ENCODE results near the gene CDH8. TPM values are rescaled to one million over a fixed set of nuclear protein-coding genes. Genes with fewer than 3 reads are reported as not detected.

The CDH8 gene
- total and polyA plus RNA-seq, 4 donors, result 0.09 TPM; not detected in 3

DNA sequence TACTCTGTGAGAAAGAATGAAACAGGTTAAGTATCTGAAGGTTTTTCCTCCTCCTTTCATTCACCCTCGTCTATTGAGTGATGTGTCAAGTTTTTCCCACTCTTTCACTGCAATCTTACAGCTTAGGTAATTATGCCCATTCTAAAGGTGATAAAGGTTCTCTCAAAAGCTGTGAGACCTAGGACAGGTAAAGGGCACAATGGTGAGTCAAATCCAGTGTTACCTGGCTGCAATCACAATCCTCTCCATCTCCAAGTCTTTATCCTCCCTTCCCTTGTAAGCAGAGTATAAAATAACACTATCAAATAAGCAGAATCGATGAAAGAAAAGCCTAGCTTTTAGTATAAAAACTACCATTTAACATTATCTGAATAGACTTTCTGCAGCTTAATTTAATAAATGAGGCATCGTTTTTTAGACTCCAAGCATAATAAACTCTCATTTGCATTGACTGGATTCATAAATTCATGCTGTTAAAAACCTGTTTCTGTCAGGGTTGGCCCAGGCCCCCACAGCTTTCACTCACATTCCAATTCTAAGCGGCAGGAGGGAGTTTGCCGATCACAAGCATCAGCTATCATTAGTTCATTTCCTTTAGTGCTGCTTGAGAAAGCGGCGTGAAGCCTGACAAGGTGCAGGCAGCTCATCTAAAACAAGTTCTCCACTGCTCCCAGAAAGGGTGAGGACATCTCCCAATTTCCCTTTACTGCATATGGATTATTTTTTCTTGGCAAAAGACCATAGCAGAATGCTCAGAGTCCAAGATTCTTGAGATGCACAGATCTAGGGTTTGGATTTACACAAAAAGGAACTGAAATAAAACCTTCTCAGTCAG is 67.8 kb downstream of the CDH8 start:
- no peak for DNase-seq (ENCODE audit: low spot score)
- TF ChIP-seq, protein P1, sequence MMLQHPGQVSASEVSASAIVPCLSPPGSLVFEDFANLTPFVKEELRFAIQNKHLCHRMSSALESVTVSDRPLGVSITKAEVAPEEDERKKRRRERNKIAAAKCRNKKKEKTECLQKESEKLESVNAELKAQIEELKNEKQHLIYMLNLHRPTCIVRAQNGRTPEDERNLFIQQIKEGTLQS (IDR thresholded peaks at IDR 0.05), result no peak
- TF ChIP-seq JUND (IDR thresholded peaks at IDR 0.05) (no peak), GABPA (IDR thresholded peaks at IDR 0.05 in 1 of 2, conservative IDR thresholded peaks at IDR 0.05 in 1 of 2) (no peak), HNF4A (conservative IDR thresholded peaks at IDR 0.05) (no peak), SP1 (IDR thresholded peaks at IDR 0.05) (no peak), FOXA1 (IDR thresholded peaks at IDR 0.05) (no peak), NR2F2 (IDR thresholded peaks at IDR 0.05) (no peak), FOXA2 (IDR thresholded peaks at IDR 0.05) (no peak)
- Histone ChIP-seq H3K27ac (ENCODE audit: low read depth in 1 of 2, low read length in 2 of 2) (no peak overlapping the region), H3K9ac (ENCODE audit: low read depth in 1 of 2, low read length in 2 of 2) (no peak overlapping the region), H3K27me3 (ENCODE audit: control insufficient read depth in 4 of 4, insufficient read depth in 4 of 4, low read length in 3 of 4) (peaks cover 0 to 3% (median 0%) of the 10 kb centered on the region in 4 donors), H3K9me3 (ENCODE audit: control insufficient read depth in 4 of 4, low read length in 3 of 4) (no peaks in the 10 kb centered on the region), H3K4me1 (ENCODE audit: control insufficient read depth in 4 of 4, insufficient read depth in 4 of 4, low read length in 3 of 4) (no peaks in the 10 kb centered on the region), H3K36me3 (ENCODE audit: control insufficient read depth in 4 of 4, insufficient read depth in 3 of 4, low read depth in 1 of 4, low read length in 3 of 4) (no peaks in the 10 kb centered on the region), H3K4me3 (ENCODE audit: low read depth in 1 of 3, low read length in 3 of 3) (no peak overlapping the region)
- 37% methylated on average over 7 of the region's 7 CpGs for WGBS

DNA sequence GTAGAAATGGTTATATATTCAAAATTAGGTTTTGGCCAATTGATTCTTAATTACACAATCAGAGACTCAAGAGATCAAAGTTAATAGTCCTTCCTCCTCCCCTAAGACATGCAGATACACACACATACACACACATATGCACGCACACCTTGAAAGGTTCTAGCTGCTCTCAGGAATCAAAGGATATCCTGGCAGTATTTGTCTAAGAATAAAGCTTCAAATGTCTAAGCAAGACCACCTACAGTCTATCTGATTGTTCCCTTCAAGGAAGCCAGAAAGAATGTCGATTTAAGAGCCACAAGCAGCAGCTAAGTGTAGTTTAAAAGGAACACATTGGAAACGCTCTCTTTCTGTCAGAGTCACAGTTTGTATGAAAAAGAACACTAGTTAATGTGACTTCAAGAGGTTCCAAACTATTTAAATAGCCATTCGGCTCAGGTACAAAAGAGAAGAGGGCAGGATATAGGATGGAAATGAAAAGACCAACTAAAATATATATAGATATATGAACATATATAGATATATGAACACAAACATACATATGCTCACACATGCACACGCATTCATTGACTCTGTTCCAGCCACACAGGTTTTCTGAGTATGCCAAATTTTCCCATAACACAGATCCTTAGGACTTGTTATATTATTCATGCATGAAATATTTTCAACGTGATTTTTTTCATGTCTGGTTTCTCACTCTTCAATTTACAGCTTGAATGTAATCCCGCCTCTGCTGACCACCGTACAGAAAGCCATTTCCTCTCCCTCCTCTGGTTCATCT is 79.0 kb downstream of the CDH8 start:
- H3K27ac ChIP-seq (ENCODE audit: low read depth in 1 of 2, low read length in 2 of 2), result no peak overlapping the region
- H3K4me3 ChIP-seq (ENCODE audit: low read depth in 1 of 3, low read length in 3 of 3), result no peak overlapping the region
- WGBS, result 43% methylated on average over 8 of the region's 8 CpGs

More for the DNA sequence above, 79.0 kb downstream of the CDH8 start:
- Histone ChIP-seq H3K4me1 (ENCODE audit: control insufficient read depth in 4 of 4, insufficient read depth in 4 of 4, low read length in 3 of 4) (no peaks in the 10 kb centered on the region), H3K9ac (ENCODE audit: low read depth in 1 of 2, low read length in 2 of 2) (no peak overlapping the region), H3K36me3 (ENCODE audit: control insufficient read depth in 4 of 4, insufficient read depth in 3 of 4, low read depth in 1 of 4, low read length in 3 of 4) (no peaks in the 10 kb centered on the region), H3K27me3 (ENCODE audit: control insufficient read depth in 4 of 4, insufficient read depth in 4 of 4, low read length in 3 of 4) (no peaks in the 10 kb centered on the region), H3K9me3 (ENCODE audit: control insufficient read depth in 4 of 4, low read length in 3 of 4) (no peaks in the 10 kb centered on the region)
- no peak for TF ChIP-seq YY1 (IDR thresholded peaks at IDR 0.05)
- TF ChIP-seq, protein P1 (IDR thresholded peaks at IDR 0.05), result no peak
- TF ChIP-seq NR2F2 (IDR thresholded peaks at IDR 0.05), result no peak
- TF ChIP-seq EGR1 (IDR thresholded peaks at IDR 0.05; ENCODE audit: low read depth in 2 of 2), result no peak
- no peak for TF ChIP-seq JUND (IDR thresholded peaks at IDR 0.05)
- TF ChIP-seq RAD21 (IDR thresholded peaks at IDR 0.05), result no peak
- no peak for TF ChIP-seq SP1 (IDR thresholded peaks at IDR 0.05)
- TF ChIP-seq, protein P2, sequence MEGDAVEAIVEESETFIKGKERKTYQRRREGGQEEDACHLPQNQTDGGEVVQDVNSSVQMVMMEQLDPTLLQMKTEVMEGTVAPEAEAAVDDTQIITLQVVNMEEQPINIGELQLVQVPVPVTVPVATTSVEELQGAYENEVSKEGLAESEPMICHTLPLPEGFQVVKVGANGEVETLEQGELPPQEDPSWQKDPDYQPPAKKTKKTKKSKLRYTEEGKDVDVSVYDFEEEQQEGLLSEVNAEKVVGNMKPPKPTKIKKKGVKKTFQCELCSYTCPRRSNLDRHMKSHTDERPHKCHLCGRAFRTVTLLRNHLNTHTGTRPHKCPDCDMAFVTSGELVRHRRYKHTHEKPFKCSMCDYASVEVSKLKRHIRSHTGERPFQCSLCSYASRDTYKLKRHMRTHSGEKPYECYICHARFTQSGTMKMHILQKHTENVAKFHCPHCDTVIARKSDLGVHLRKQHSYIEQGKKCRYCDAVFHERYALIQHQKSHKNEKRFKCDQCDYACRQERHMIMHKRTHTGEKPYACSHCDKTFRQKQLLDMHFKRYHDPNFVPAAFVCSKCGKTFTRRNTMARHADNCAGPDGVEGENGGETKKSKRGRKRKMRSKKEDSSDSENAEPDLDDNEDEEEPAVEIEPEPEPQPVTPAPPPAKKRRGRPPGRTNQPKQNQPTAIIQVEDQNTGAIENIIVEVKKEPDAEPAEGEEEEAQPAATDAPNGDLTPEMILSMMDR (IDR thresholded peaks at IDR 0.05; ENCODE audit: low read depth, low read length, missing input control), result no peak
- TF ChIP-seq HNF4G (IDR thresholded peaks at IDR 0.05), result no peak
- no peak for TF ChIP-seq FOXA1 (IDR thresholded peaks at IDR 0.05)
- TF ChIP-seq, protein P3, sequence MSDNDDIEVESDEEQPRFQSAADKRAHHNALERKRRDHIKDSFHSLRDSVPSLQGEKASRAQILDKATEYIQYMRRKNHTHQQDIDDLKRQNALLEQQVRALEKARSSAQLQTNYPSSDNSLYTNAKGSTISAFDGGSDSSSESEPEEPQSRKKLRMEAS (IDR thresholded peaks at IDR 0.05), result no peak
- TF ChIP-seq FOXA2 (IDR thresholded peaks at IDR 0.05), result no peak
- TF ChIP-seq HNF4A (conservative IDR thresholded peaks at IDR 0.05), result no peak
- TF ChIP-seq, protein P4, sequence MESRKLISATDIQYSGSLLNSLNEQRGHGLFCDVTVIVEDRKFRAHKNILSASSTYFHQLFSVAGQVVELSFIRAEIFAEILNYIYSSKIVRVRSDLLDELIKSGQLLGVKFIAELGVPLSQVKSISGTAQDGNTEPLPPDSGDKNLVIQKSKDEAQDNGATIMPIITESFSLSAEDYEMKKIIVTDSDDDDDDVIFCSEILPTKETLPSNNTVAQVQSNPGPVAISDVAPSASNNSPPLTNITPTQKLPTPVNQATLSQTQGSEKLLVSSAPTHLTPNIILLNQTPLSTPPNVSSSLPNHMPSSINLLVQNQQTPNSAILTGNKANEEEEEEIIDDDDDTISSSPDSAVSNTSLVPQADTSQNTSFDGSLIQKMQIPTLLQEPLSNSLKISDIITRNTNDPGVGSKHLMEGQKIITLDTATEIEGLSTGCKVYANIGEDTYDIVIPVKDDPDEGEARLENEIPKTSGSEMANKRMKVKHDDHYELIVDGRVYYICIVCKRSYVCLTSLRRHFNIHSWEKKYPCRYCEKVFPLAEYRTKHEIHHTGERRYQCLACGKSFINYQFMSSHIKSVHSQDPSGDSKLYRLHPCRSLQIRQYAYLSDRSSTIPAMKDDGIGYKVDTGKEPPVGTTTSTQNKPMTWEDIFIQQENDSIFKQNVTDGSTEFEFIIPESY (IDR thresholded peaks at IDR 0.05), result no peak
- DNase-seq (ENCODE audit: low spot score), result no peak
